H1 (cell line): ENCODE data around the gene CACNG7. TPM values are rescaled to one million over a fixed set of nuclear protein-coding genes. Genes with fewer than 3 reads are reported as not detected.

ENCODE experiments used
- CHD7 ChIP-seq: fragments of 300-600 bp; sonication (generic); IDR thresholded peaks from 2 replicates; pipeline ENCODE4 v1.7.1; 2012; ENCODE audit warnings: low read length, moderate library complexity, mild to moderate bottlenecking, inconsistent platforms; ENCODE audit not compliant: insufficient replicate concordance
- polyA plus RNA-seq, 7 experiments: library from polyadenylated mRNA; depleted of rRNA in 3 of 7; stranded (reverse) in 5 of 7; unstranded in 2 of 7; fragments of >200 nt in 5 of 7; fragments of 200-250 nt in 2 of 7; gene quantifications; 1 replicate in 5 of 7; 2 replicates in 1 of 7; 4 replicates in 1 of 7; pipeline versions ENCODE4 v1.2.1 to v1.2.3, GENCODE V29; 2011 to 2013; ENCODE audit warnings: missing spikeins in 2 of 7, mixed read lengths in 2 of 7
- total RNA-seq: library from RNA; stranded (reverse); fragmentation: NEBNext Ultra II Directional; extraction: Animal tissue kit (Norgen Biotek cat#: 25700); gene quantifications from 2 replicates; pipeline ENCODE4 v1.2.1, GENCODE V29; 2021

Gene CACNG7
- total and polyA plus RNA-seq, 2 of the 8 experiments (the other 6 are each of a cell fraction or from before 2014, with no cell fraction given): 28.9 to 69.8 TPM

- peak; percentile 28 for TF ChIP-seq CHD7
Observed at GRCh38 chr19:53957448-53958167, 48.5 kb downstream of the CACNG7 start (continued).
